ENCODE data around the gene GLMN. TPM values are rescaled to one million over a fixed set of nuclear protein-coding genes. Genes with fewer than 3 reads are reported as not detected.

Gene GLMN
- polyA plus RNA-seq, 1 donor (not counting 4 experiments of a cell fraction or from before 2014, with no cell fraction given) = 11.3 TPM

DNA sequence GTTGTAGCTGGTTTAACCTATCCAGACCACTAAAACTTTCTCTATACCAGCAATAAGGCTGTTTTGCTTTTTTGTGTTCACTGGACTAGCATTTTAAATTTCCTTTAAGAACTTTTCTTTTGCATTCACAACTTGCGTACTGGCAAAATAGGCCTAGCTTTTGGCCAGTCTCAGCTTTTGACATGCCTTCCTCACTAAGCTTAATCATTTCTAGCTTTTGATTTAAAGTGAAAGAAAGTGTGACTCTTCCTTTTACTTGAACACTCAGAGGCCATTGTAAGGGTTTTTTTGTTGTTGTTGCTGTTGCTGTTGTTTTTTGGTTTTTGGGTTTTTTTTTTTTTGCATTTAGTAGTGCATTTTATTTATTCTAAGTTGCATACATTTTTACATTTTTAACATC lies 15.2 kb upstream of the GLMN start:
- Histone ChIP-seq H3K4me2 (ENCODE audit: control insufficient read depth, extremely low read depth, insufficient read depth, low read depth, low read length) (no peak overlapping the region), H3K9ac (ENCODE audit: control insufficient read depth, extremely low read depth, insufficient read depth, low read length) (no peak overlapping the region), H3K4me1 (ENCODE audit: control insufficient read depth, extremely low read depth, insufficient read depth, low read length) (no peaks in the 10 kb centered on the region), H3K27me3 (ENCODE audit: control insufficient read depth, extremely low read depth, insufficient read depth, low read length) (no peaks in the 10 kb centered on the region), H2AFZ (ENCODE audit: control insufficient read depth, low read length) (no peak overlapping the region), H3K79me2 (ENCODE audit: control insufficient read depth, insufficient read depth, low read length) (no peaks in the 10 kb centered on the region), H3K36me3 (ENCODE audit: control insufficient read depth in 2 of 2, extremely low read depth in 1 of 2, insufficient read depth in 2 of 2, low read length in 2 of 2) (peaks cover 3 to 4% of the 10 kb centered on the region in 2 experiments), H3K4me3 (ENCODE audit: control insufficient read depth in 2 of 3, extremely low read depth in 1 of 3, insufficient read depth in 2 of 3, low read depth in 1 of 3, low read length in 3 of 3) (no peak overlapping the region), H3K9me1 (ENCODE audit: control insufficient read depth, extremely low read depth, insufficient read depth, low read length) (no peaks in the 10 kb centered on the region), H3K27ac (ENCODE audit: control insufficient read depth, insufficient read depth, low read length) (no peak overlapping the region), H3K9me3 (ENCODE audit: control insufficient read depth, low read depth, low read length) (no peaks in the 10 kb centered on the region), H4K20me1 (ENCODE audit: control insufficient read depth, extremely low read depth, insufficient read depth, low read length) (no peaks in the 10 kb centered on the region)
- DNase-seq (ENCODE audit: low read depth, low spot score) = no peak
- no peak for FAIRE-seq
- dilution Hi-C loops (cut with MboI; ENCODE audit: extremely low pct_ligation_motif_present, low sequenced_read_pairs) = no loop called here
- TF ChIP-seq, protein P1, sequence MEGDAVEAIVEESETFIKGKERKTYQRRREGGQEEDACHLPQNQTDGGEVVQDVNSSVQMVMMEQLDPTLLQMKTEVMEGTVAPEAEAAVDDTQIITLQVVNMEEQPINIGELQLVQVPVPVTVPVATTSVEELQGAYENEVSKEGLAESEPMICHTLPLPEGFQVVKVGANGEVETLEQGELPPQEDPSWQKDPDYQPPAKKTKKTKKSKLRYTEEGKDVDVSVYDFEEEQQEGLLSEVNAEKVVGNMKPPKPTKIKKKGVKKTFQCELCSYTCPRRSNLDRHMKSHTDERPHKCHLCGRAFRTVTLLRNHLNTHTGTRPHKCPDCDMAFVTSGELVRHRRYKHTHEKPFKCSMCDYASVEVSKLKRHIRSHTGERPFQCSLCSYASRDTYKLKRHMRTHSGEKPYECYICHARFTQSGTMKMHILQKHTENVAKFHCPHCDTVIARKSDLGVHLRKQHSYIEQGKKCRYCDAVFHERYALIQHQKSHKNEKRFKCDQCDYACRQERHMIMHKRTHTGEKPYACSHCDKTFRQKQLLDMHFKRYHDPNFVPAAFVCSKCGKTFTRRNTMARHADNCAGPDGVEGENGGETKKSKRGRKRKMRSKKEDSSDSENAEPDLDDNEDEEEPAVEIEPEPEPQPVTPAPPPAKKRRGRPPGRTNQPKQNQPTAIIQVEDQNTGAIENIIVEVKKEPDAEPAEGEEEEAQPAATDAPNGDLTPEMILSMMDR (optimal IDR thresholded peaks at IDR 0.05 in 1 of 3, IDR thresholded peaks at IDR 0.05 in 1 of 3, conservative IDR thresholded peaks at IDR 0.05 in 1 of 3; ENCODE audit: extremely low read depth in 1 of 3, insufficient read depth in 2 of 3, low read length in 3 of 3) = no peak
- TF ChIP-seq EZH2 (IDR thresholded peaks at IDR 0.05; ENCODE audit: low read length) = no peak

DNA sequence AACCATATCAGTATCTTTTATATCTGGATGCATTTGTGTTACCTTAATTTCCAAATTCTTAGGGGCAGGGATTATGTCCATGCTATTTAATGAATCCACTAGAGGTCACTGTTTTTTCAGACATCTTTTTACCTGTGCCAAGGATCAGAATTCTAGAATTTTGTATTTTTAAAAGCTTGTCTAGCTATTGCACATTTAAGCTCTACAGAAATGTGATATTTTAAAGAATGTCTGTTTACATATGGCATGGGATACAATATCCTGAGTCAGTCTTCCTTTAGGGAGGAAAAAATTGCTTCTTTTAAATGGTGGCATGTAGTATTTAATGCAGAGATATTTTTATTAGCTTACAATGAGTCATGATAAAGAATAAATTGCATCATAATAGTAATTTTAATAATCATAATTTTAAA lies 11.4 kb upstream of the GLMN start:
- Histone ChIP-seq H3K4me3 (ENCODE audit: control insufficient read depth in 2 of 3, extremely low read depth in 1 of 3, insufficient read depth in 2 of 3, low read depth in 1 of 3, low read length in 3 of 3) (no peak overlapping the region), H3K4me1 (ENCODE audit: control insufficient read depth, extremely low read depth, insufficient read depth, low read length) (no peaks in the 10 kb centered on the region), H3K9ac (ENCODE audit: control insufficient read depth, extremely low read depth, insufficient read depth, low read length) (no peak overlapping the region), H3K27ac (ENCODE audit: control insufficient read depth, insufficient read depth, low read length) (no peak overlapping the region), H2AFZ (ENCODE audit: control insufficient read depth, low read length) (no peak overlapping the region), H3K9me1 (ENCODE audit: control insufficient read depth, extremely low read depth, insufficient read depth, low read length) (no peaks in the 10 kb centered on the region), H3K4me2 (ENCODE audit: control insufficient read depth, extremely low read depth, insufficient read depth, low read depth, low read length) (no peak overlapping the region), H3K36me3 (ENCODE audit: control insufficient read depth in 2 of 2, extremely low read depth in 1 of 2, insufficient read depth in 2 of 2, low read length in 2 of 2) (peaks cover 1 to 4% of the 10 kb centered on the region in 2 experiments), H3K27me3 (ENCODE audit: control insufficient read depth, extremely low read depth, insufficient read depth, low read length) (no peaks in the 10 kb centered on the region), H3K9me3 (ENCODE audit: control insufficient read depth, low read depth, low read length) (no peaks in the 10 kb centered on the region), H3K79me2 (ENCODE audit: control insufficient read depth, insufficient read depth, low read length) (no peaks in the 10 kb centered on the region), H4K20me1 (ENCODE audit: control insufficient read depth, extremely low read depth, insufficient read depth, low read length) (no peaks in the 10 kb centered on the region)
- dilution Hi-C loops (cut with MboI; ENCODE audit: extremely low pct_ligation_motif_present, low sequenced_read_pairs) = no loop called here
- no peak for TF ChIP-seq EZH2 (IDR thresholded peaks at IDR 0.05; ENCODE audit: low read length)
- TF ChIP-seq, protein P1 (optimal IDR thresholded peaks at IDR 0.05 in 1 of 3, IDR thresholded peaks at IDR 0.05 in 1 of 3, conservative IDR thresholded peaks at IDR 0.05 in 1 of 3; ENCODE audit: extremely low read depth in 1 of 3, insufficient read depth in 2 of 3, low read length in 3 of 3) = peak in 2 of 3 experiments; percentile 33 to 35
- FAIRE-seq (no peak), DNase-seq (ENCODE audit: low read depth, low spot score) (no peak)
